Stimulated activated CD8-positive, alpha-beta memory T cell treated with anti-CD3 and anti-CD28 coated beads, Interleukin-15, amount 100 ng/mL, for 48 hours (primary cell): ENCODE results near the gene EHBP1L1.

Experiments
- DNase-seq, 2 donors: peaks; one replicate each; pipeline ENCODE4 v3.0.0-alpha.2; 2020; ENCODE audit warnings: low read depth in 2 of 2

EHBP1L1 gene

GRCh38 chr11:65595131-65595530 lies 19.3 kb downstream of the EHBP1L1 start:
- DNase-seq = no peak

GRCh38 chr11:65595543-65596281 lies 19.9 kb downstream of the EHBP1L1 start, which contains the start of gene KCNK7:
Gene KCNK7 (minus strand): TSS chr11:65595800. CDS start chr11:65595772, 28 bp downstream.
- DNase-seq = no peak

- no peak for DNase-seq
Measured at GRCh38 chr11:65596520-65596919, 20.7 kb downstream of the EHBP1L1 start.

GRCh38 chr11:65598258-65598699 lies 22.4 kb downstream of the EHBP1L1 start:
- no peak for DNase-seq

- no peak for DNase-seq
Measured at GRCh38 chr11:65599216-65599954, 23.5 kb downstream of the EHBP1L1 start.

- no peak for DNase-seq
Measured at GRCh38 chr11:65599955-65600246, 24.0 kb downstream of the EHBP1L1 start.

- no peak for DNase-seq
Measured at GRCh38 chr11:65604258-65604657, 28.4 kb downstream of the EHBP1L1 start.

GRCh38 chr11:65606876-65607613 lies 31.2 kb downstream of the EHBP1L1 start:
- DNase-seq = no peak

- DNase-seq = no peak
Measured at GRCh38 chr11:65607614-65608426, 32.0 kb downstream of the EHBP1L1 start.

- DNase-seq = no peak
Measured at GRCh38 chr11:65609229-65609628, 33.4 kb downstream of the EHBP1L1 start.

GRCh38 chr11:65609665-65610064 lies 33.8 kb downstream of the EHBP1L1 start:
- no peak for DNase-seq

- no peak for DNase-seq
Measured at GRCh38 chr11:65610404-65610803, 34.6 kb downstream of the EHBP1L1 start.

GRCh38 chr11:65611028-65611757 lies 35.3 kb downstream of the EHBP1L1 start:
- no peak for DNase-seq

- DNase-seq = no peak
Measured at GRCh38 chr11:65611758-65612603, 36.1 kb downstream of the EHBP1L1 start.

GRCh38 chr11:65612691-65613090 lies 36.8 kb downstream of the EHBP1L1 start:
- no peak for DNase-seq

GRCh38 chr11:65613091-65613928 lies 37.5 kb downstream of the EHBP1L1 start:
- DNase-seq = no peak

GRCh38 chr11:65615229-65615949 lies 39.5 kb downstream of the EHBP1L1 start, which contains the start of gene PCNX3:
Gene PCNX3 (plus strand): TSS chr11:65615776. CDS start chr11:65616312, 536 bp downstream.
- peak; percentile 100 for DNase-seq

GRCh38 chr11:65615950-65616574 lies 40.2 kb downstream of the EHBP1L1 start:
- DNase-seq = peak; percentile 28 to 47
